Globus pallidus (tissue), 1 donor: Measurements from ENCODE around the gene TDO2.
"Not testable (repeated sequence)": the region's sequence is repeated elsewhere in the genome, so short reads cannot be mapped to it uniquely, and the experiment has no call there.

Experiments
- DNase-seq: peaks from one replicate; pipeline ENCODE4 v3.0.0-alpha.2; 2015; ENCODE audit warnings: low spot score

Gene TDO2

GRCh38 chr4:155908187-155909139 lies 5.0 kb downstream of the TDO2 start:
- DNase-seq, result no peak

DNA sequence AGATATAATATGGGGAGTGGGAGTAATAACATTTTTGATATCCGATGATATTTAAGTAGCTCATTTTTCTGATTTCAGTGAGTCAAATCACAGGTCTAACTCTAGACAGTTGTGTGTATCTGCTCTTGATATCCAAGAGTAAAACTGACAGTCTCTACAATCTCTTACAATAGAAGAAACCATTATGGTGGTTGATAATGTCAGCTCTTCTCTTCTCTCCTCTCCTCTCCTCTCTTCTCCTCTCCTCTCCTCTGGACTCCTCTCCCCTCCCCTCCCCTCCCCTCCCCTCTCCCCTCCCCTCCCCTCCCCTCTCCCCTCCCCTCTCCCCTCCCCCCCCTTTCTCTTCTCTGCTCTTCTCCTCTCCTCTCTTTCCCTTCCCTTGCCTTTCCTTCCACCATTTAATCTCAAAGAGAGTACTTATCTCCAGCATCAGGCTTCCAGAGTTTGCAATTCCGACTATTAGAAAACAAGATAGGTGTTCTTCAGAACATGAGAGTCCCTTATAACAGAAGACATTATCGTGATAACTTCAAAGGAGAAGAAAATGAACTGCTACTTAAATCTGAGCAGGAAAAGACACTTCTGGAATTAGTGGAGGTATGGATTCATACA lies 6.2 kb downstream of the TDO2 start:
- no peak for DNase-seq

DNA sequence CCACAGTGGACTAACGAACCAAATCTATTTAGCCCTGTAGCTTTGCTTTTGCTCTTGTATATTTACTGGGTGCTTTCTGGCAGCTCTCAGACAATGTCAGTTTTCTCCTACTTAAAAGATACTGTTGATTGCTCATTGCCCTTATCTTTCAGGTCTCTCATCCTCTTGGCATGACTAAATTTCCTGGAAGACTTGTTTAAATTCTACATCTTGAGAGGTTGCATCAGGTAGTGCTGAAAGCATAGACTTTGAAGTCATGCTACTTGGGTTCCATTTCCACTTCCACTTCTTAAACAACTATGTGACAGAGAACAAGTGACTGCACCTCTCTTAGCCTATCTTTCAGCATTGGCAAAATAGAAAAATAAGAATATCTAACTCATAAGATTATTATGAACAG lies 8.4 kb downstream of the TDO2 start:
- DNase-seq, result no peak

GRCh38 chr4:155914782-155915181 lies 11.3 kb downstream of the TDO2 start:
- DNase-seq, result no peak

- no peak for DNase-seq
Measured at GRCh38 chr4:155921597-155921996, 18.1 kb downstream of the TDO2 start.

DNA sequence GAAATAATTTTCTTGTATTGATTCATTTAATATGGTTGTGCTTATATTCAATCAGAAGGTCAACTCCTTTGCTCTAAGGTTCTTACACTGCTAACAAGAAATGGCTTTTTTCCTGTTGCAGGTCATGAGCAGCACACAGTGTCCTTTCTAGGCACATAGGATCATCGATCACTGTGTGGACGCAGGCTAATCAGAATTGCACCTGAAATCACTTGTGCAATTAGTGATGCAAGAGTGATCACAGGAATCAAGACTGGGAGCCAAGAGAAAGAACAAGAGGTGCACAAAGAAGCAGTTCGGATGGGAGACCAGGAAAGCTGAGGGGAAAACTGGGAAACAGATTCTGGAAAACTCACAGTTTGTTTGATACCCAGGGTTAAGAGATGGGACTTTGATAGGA lies 21.1 kb downstream of the TDO2 start:
- DNase-seq, result no peak

- DNase-seq, result no peak
Measured at GRCh38 chr4:155929833-155930232, 26.3 kb downstream of the TDO2 start.

GRCh38 chr4:155930330-155930729 lies 26.8 kb downstream of the TDO2 start:
- DNase-seq, result no peak

DNA sequence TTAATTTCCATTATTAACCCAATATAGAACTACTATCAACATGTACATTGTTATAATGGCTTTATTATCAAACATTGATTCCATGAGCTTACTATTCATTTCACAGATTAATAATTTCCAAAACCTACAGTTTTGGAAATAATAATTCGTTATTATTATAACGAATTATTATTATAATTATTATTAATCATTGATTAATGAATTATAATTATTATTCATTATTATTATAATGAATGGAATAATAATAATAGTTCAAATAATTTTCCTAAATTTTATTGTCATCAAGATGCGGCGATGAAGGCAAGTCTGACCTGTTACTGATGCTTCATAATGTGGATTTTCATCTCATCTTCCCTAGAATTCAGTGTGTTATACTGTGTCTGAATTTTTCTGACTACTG lies 28.1 kb downstream of the TDO2 start:
- no peak for DNase-seq

DNA sequence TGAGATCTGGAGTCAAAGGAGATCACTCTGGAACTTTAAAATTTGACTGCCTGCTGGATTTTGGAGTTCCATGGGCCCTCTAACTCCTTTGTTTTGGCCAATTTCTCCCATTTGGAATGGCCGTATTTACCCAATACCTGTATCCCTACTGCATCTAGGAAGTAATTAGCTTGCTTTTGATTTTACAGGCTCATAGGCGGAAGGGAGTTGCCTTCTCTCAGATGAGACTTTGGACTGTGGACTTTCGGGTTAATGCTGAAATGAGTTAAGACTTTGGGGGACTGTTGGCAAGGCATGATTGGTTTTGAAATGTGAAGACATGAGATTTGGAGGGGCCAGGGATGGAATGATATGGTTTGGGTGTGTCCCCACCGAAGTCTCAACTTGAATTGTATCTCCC lies 31.1 kb downstream of the TDO2 start:
- not testable (repeated sequence) for DNase-seq

GRCh38 chr4:155935389-155935986 lies 32.0 kb downstream of the TDO2 start:
- no peak for DNase-seq

GRCh38 chr4:155941085-155941790 lies 37.7 kb downstream of the TDO2 start:
- no peak for DNase-seq

DNA sequence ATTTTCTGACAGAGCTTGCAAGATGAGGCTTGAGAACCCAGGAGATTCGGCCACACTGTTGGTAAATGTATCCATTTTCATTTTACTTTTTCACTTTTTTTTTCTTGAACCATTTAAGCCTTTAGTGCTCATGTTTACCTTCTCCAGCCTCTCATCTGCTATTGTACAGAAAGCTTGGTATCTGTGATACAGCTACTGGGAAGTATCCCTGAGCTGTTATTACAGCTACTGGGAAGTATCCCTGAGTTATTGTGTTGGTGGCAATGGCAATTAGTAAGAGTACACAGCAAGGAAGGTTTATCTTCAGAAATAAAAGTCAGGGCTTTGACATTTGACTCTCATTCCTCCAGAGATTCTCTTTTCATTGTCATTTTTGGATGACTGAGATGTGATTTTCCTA lies 38.3 kb downstream of the TDO2 start:
- DNase-seq, result no peak

- no peak for DNase-seq
Measured at GRCh38 chr4:155943605-155944291, 40.3 kb downstream of the TDO2 start.

- no peak for DNase-seq
Measured at GRCh38 chr4:155944516-155944915, 41.0 kb downstream of the TDO2 start.

- no peak for DNase-seq
Measured at GRCh38 chr4:155946486-155946885, 43.0 kb downstream of the TDO2 start.

DNA sequence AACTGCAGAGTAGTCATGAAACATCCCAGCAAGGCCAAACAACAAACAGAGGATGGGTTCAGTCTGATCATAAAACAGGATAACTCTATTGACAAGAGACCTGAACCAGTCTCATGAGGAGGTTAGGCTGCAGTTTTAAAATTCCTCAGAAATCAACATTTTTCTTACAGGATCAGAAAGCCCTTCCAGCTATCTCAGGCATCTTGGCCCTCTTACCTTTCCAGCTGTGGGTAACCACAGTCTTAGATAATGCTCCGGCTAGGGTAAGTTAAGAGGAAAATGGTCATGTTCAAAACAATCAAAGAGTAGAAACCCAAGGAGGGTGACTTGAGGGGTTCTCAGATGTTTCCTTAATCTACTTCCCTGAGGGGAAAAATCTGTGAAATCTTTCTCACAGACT lies 45.0 kb downstream of the TDO2 start:
- no peak for DNase-seq

DNA sequence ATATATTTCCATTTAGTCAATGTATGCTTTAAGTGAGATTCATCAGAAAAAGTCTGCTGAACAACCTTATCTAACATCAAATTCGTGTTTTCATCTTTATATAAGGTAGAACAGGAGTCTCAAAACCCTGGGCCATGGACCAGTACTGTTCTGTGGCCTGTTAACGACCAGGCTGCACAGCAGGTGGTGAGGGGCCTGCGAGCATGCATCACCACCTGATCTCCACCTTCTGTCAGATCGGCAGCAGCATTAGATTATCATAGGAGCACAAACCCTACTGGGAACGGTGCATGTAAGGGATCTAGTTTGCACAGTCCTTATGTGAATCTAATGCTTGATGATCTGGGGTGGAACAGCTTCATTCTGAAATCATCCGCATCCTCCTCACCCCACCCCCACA lies 47.0 kb downstream of the TDO2 start:
- no peak for DNase-seq

GRCh38 chr4:155952501-155952901 lies 49.0 kb downstream of the TDO2 start:
- no peak for DNase-seq

- peak; percentile 87 for DNase-seq
Measured at GRCh38 chr4:155953151-155954117, 49.9 kb downstream of the TDO2 start, which contains the start of gene CTSO. CTSO (minus strand) TSS chr4:155953866; CDS start chr4:155953847, 19 bp downstream.
